Activated naive CD4-positive, alpha-beta T cell treated with anti-CD3 and anti-CD28 coated beads for 36 hours (primary cell): ENCODE results near the gene PRKCSH. TPM values are rescaled to one million over a fixed set of nuclear protein-coding genes. Genes with fewer than 3 reads are reported as not detected.
A peak's percentile ranks its signal among the peaks of the same experiment; 100 is the strongest.

ENCODE experiments used
- CTCF ChIA-PET: fragments of 350-600 bp; sonication (Branson Sonifier 250); formaldehyde crosslinking; loops from one replicate; lab custom pipeline; 2021; ENCODE audit warnings: antibody characterized with exemption; lab: Charles Lee
- DNase-seq: peaks from one replicate; pipeline ENCODE4 v3.0.0-alpha.2; 2020
- H3K27ac Mint-ChIP-seq: one replicate; pipeline ENCODE4 v1.8.0; 2021; ENCODE audit warnings: mild to moderate bottlenecking, mixed read lengths
- H3K27me3 Mint-ChIP-seq: one replicate; pipeline ENCODE4 v1.8.0; 2021; ENCODE audit warnings: low read depth, mixed read lengths
- H3K36me3 Mint-ChIP-seq: one replicate; pipeline ENCODE4 v1.8.0; 2021; ENCODE audit warnings: low read depth, mixed read lengths
- H3K4me1 Mint-ChIP-seq: one replicate; pipeline ENCODE4 v1.8.0; 2021; ENCODE audit warnings: low read depth, mixed read lengths
- H3K4me3 Mint-ChIP-seq: one replicate; pipeline ENCODE4 v1.8.0; 2021; ENCODE audit warnings: mild to moderate bottlenecking, moderate library complexity, mixed read lengths
- H3K9me3 Mint-ChIP-seq: one replicate; pipeline ENCODE4 v1.8.0; 2021; ENCODE audit warnings: mixed read lengths
- intact Hi-C: fragments of 100-400 bp; cut with micrococcal nuclease; formaldehyde crosslinking; loops from one replicate; pipeline ENCODE4 v1.15.1; 2023
- total RNA-seq, 2 experiments: library from RNA; stranded (reverse); gene quantifications; one replicate each; pipeline ENCODE4 v1.2.3, GENCODE V29; 2021

PRKCSH gene
- total RNA-seq, 2 experiments from 2014 or later = 234 to 237 TPM

DNA sequence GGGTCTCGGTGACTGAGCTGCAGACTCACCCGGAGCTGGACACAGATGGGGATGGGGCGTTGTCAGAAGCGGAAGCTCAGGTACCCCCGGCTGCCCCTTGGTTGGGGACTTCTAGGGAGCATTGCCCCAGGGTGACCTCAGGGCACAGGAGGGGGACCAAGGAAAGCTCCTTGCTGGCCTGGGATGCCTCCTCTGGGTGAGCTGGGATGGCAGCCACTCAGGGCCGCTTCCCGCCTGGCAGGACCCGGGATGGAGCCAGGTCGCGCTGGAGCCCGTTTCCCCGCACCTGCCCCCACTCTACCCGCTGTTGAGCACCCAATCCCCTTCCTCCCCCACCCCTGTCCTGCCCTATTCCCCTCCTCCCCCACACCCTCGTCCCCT lies 10.8 kb downstream of the PRKCSH start:
- H3K27ac Mint-ChIP-seq = no peak overlapping the region
- peaks cover 29% of the 10 kb centered on the region for H3K36me3 Mint-ChIP-seq
- CTCF ChIA-PET = interaction anchor here (0.8 kb wide), 1 partner anchor 204 kb away, joined by 3 read pairs; no protein-coding TSS in a partner anchor
- H3K4me3 Mint-ChIP-seq = no peak overlapping the region
- no peaks in the 10 kb centered on the region for H3K27me3 Mint-ChIP-seq
- H3K4me1 Mint-ChIP-seq = no peaks in the 10 kb centered on the region
- no peak for DNase-seq
- H3K9me3 Mint-ChIP-seq = no peaks in the 10 kb centered on the region
- intact Hi-C loops = no loop called here

DNA sequence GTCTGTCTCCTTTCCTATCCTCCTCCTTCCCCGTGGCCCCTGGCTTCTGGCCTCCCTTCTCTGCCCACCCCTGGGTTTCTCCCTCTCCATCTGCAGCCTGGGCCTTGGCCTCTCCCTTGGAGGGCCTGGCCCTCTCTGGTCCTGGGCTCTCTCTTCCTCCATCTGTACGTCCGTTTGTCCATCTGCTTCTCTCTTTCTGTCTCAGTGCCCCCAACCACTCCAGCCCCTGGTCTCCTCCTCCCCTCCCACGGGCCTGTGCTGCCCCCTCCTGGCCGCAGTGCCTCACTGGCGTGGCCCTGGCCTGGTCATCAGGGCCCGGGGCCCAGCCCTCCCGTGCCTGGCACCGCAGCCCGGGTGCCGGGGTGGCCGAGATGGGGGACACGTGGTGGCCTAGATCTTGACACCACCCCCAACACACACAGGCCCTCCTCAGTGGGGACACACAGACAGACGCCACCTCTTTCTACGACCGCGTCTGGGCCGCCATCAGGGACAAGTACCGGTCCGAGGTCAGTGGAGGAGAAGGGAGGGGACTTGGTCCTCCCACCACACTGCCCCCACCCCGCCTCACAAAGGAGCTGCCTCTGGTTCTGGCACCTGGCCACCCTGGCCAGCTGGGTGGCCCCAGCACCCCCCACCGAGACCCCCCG lies 11.3 kb downstream of the PRKCSH start:
- Mint-ChIP-seq H3K27me3 (no peaks in the 10 kb centered on the region), H3K36me3 (peaks cover 25% of the 10 kb centered on the region), H3K27ac (no peak overlapping the region), H3K4me1 (no peaks in the 10 kb centered on the region), H3K4me3 (no peak overlapping the region), H3K9me3 (no peaks in the 10 kb centered on the region)
- CTCF ChIA-PET = interaction anchor here (0.7 to 1.0 kb wide), 3 partner anchors 138 to 205 kb away, joined by 3 read pairs; no protein-coding TSS in a partner anchor
- DNase-seq = peak; percentile 53
- intact Hi-C loops = no loop called here

DNA sequence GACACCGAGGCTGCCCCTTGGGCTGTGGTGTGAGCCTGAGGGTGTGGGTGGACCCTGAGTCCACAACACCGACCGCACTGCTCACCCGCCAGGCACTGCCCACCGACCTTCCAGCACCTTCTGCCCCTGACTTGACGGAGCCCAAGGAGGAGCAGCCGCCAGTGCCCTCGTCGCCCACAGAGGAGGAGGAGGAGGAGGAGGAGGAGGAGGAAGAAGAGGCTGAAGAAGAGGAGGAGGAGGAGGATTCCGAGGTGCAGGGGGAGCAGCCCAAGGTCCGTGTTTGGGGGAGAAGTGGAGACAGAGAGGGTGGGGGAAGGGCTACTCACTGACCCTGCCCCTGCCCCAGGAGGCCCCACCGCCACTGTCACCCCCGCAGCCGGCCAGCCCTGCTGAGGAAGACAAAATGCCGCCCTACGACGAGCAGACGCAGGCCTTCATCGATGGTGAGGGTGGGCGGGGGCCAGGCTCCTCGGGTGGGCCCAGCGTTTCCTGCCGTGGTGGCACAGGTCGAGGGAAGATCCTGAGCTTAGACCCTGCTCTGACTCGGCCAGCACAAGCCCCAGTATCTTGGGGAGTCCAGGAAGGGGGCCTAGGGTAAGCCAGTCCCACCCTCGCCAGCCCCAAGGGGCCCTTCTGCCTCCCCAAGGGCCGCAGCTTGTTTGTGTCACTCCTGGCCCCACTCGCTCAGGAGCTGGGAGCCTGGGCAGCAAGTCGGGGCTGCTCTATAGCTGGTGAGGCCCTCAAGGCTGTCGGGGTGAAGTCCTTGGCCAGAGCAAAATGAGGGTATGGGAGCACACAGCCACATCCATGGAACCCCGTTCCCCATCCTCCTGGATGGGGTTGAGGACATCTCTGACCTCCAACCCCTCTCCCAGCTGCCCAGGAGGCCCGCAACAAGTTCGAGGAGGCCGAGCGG lies 12.2 kb downstream of the PRKCSH start:
- Mint-ChIP-seq H3K27ac (no peak overlapping the region), H3K9me3 (no peaks in the 10 kb centered on the region), H3K27me3 (no peaks in the 10 kb centered on the region), H3K4me3 (no peak overlapping the region), H3K36me3 (peaks cover 20% of the 10 kb centered on the region), H3K4me1 (no peaks in the 10 kb centered on the region)
- intact Hi-C loops = no loop called here
- no peak for DNase-seq
- CTCF ChIA-PET = interaction anchor here (0.5 to 1.7 kb wide), 4 partner anchors 66 to 503 kb away, joined by 3 to 7 read pairs (median 4); no protein-coding TSS in a partner anchor

DNA sequence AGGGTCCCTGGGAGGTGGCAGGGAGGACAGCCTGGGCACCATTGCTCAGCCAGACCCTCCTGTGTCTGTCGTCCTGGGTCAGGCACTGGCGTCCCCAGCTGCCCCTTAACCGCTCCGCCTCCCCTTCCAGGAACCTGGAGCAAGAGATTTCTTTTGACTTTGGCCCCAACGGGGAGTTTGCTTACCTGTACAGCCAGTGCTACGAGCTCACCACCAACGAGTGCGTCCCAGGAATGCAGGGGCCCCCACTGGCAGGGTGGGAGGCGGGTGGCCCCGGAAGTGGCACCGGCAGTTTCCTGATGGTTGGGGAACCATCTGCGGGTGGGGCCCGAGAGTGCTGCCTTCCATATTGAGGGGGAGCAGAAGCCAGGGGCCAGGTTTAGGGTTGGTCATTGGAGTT lies 13.0 kb downstream of the PRKCSH start:
- CTCF ChIA-PET = interaction anchor here (1.7 kb wide), 1 partner anchor 67 kb away, joined by 7 read pairs; no protein-coding TSS in a partner anchor
- H3K4me3 Mint-ChIP-seq = no peak overlapping the region
- H3K27me3 Mint-ChIP-seq = no peaks in the 10 kb centered on the region
- intact Hi-C loops = no loop called here
- peaks cover 19% of the 10 kb centered on the region for H3K36me3 Mint-ChIP-seq
- no peaks in the 10 kb centered on the region for H3K9me3 Mint-ChIP-seq
- no peaks in the 10 kb centered on the region for H3K4me1 Mint-ChIP-seq
- no peak for DNase-seq
- no peak overlapping the region for H3K27ac Mint-ChIP-seq

DNA sequence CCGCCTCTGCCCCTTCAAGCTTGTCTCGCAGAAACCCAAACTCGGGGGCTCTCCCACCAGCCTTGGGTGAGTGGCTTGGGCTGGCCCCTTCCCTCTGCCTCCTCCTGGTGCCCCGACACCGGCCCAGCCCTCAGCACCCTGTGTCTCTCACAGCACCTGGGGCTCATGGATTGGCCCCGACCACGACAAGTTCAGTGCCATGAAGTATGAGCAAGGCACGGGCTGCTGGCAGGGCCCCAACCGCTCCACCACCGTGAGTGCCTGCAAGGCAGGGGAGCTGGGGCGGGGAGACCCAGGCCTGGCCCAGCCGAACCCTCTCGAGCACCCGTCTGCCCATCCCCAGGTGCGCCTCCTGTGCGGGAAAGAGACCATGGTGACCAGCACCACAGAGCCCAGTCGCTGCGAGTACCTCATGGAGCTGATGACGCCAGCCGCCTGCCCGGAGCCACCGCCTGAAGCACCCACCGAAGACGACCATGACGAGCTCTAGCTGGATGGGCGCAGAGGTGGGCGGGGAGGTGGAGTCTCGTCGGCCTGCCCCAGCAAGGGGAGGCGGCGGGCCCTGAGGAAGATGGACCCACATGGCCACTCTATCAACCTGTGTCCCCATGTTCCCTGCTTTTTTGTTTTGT lies 13.6 kb downstream of the PRKCSH start:
- H3K27ac Mint-ChIP-seq = no peak overlapping the region
- peaks cover 18% of the 10 kb centered on the region for H3K36me3 Mint-ChIP-seq
- CTCF ChIA-PET = interaction anchor here (1.7 kb wide), 1 partner anchor 68 kb away, joined by 7 read pairs; no protein-coding TSS in a partner anchor
- H3K27me3 Mint-ChIP-seq = no peaks in the 10 kb centered on the region
- H3K4me3 Mint-ChIP-seq = no peak overlapping the region
- no peaks in the 10 kb centered on the region for H3K4me1 Mint-ChIP-seq
- intact Hi-C loops = no loop called here
- no peak for DNase-seq
- H3K9me3 Mint-ChIP-seq = no peaks in the 10 kb centered on the region

DNA sequence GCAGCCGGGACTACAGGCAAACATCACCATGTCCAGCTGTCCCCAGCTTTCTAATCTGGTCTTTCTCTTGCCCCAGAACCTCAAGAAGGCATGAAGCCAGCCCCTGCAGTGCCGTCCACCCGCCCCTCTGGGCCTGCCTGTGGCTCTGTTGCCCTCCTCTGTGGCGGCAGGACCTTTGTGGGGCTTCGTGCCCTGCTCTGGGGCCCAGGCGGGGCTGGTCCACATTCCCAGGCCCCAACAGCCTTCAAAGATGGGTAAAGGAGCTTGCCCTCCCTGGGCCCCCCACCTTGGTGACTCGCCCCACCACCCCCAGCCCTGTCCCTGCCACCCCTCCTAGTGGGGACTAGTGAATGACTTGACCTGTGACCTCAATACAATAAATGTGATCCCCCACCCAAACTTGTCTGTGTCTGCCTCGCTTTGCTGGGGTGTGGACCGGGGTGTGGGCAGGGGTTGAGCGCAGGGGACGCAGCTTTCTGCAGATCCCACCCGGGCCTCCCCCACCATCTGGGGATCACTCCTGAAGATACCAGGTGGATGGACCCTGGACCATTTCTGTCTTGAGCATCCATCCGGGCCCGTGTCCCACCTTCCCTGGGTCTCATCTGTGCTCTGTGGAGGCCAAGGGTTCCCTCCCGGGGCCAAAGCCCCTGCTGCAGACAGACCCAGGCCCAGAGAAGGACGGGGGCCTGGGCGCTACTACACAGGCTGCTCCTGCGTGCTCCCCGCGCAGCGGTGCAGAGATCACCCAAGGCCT lies 15.3 kb downstream of the PRKCSH start:
- CTCF ChIA-PET = interaction anchor here (0.6 kb wide), 1 partner anchor 1341 kb away, joined by 3 read pairs; no protein-coding TSS in a partner anchor
- intact Hi-C loops = no loop called here
- H3K36me3 Mint-ChIP-seq = peaks cover 9% of the 10 kb centered on the region

DNA sequence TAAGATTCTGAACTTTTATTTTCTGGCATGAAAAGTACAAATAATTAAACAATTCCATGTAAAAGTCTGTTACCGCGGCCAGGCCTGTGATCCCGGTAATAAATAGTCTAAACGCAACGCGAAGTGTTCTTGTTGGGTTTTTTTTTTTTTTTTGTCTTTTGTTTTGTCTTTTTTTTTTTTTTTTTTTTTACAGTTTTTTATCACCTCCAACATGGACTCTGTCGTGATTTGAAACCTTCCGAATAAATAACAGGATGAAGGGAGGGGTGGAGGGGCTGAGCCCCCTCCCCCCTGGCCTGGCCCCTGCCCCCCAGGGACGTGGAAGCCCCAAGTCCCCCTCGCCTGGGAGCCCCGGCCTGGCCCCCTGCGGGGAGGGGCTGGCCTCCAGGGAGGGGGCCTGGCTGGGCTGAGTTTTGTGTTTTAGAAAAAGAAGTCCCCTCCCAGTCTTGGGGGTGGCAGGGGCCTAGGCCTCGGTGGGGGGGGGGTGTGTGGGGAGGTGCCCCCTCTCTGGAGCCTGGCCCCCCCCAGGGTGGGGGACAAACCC lies 16.0 kb downstream of the PRKCSH start:
- CTCF ChIA-PET = no interaction called here
- Mint-ChIP-seq H3K36me3 (peaks cover 9% of the 10 kb centered on the region), H3K4me3 (no peak overlapping the region), H3K27ac (no peak overlapping the region), H3K9me3 (no peaks in the 10 kb centered on the region), H3K4me1 (no peaks in the 10 kb centered on the region), H3K27me3 (no peaks in the 10 kb centered on the region)
- intact Hi-C loops = no loop called here
- DNase-seq = no peak

More for the DNA sequence above, 15.3 kb downstream of the PRKCSH start:
- DNase-seq = no peak
- no peaks in the 10 kb centered on the region for H3K4me1 Mint-ChIP-seq
- no peaks in the 10 kb centered on the region for H3K27me3 Mint-ChIP-seq
- no peaks in the 10 kb centered on the region for H3K9me3 Mint-ChIP-seq
- no peak overlapping the region for H3K27ac Mint-ChIP-seq
- H3K4me3 Mint-ChIP-seq = no peak overlapping the region

DNA sequence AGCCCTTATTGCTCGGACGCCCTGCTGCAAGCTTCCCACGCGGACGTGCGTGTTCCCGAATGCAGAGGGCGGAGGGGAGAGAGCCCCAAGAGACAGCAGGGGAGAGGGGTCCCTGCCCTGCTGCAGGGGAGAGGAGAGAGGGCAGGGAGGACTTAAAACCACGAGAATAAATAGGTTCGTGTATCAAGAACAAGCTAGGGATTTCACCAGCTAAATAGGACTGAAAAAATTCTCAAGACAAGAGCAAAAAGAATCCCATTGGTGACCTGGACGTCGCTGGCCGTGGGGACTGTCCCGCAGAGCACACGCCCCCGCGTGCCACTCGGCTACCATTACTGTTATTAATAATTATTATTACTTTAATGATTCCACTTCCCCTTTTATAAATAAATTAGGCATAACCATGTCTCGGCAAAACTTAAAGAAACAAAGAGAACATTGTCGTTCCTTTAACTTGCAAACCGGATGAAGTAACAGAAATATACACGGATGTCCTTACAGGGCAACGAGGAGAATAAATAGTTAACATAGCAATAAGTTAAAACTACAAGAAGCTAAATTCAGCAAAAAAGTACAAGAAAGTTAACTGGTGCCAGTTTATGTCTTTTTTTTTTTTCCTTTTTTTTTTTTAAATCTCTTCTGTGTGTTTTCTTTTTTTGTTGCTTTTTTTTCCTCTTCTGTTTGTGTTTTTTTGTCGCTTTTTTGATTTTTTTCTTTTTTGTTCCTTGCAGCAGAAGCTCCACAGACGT lies 16.6 kb downstream of the PRKCSH start:
- DNase-seq = no peak
- CTCF ChIA-PET = interaction anchor here (0.6 to 1.3 kb wide), 6 partner anchors 21 to 296 kb away, joined by 3 to 4 read pairs (median 3); no protein-coding TSS in a partner anchor
- Mint-ChIP-seq H3K9me3 (no peaks in the 10 kb centered on the region), H3K27ac (no peak overlapping the region), H3K27me3 (no peaks in the 10 kb centered on the region), H3K4me1 (no peaks in the 10 kb centered on the region), H3K36me3 (peaks cover 7% of the 10 kb centered on the region), H3K4me3 (no peak overlapping the region)
- intact Hi-C loops = no loop called here

DNA sequence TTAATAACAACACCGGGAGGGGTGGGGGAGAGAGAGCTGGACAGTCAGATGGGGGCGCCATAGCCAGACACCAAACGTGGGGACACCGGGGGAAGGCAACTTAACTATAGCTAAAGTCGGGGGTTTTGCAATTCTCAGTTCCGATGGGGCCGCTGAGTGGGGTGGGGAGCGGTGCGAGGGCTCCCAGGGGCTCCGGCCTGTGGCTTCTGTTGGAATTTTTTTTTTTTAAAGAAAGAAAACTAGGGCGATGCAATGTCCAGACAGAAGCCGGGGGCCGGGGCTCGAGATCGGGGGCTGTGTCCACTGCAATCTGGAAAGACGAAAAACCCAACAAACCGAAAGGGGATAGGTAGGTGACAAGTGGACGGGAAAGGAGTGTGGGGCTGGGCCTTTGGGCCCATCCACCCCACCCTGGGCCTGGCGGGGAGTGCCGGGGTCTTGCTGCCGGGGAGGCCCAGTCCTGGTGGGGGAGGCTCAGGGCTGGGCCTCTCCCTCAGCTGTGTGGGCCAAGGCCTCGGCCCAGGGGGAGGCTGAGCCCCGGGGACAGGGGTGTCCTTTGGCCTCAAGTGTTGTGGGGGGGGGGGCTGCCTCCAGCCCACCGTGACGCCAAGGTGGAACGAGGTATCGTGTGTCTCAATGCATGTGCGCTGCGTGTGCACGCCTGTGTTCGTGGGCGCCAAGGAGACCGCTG lies 17.3 kb downstream of the PRKCSH start:
- DNase-seq = peak; percentile 31
- intact Hi-C loops = no loop called here
- no peak overlapping the region for H3K27ac Mint-ChIP-seq
- no peaks in the 10 kb centered on the region for H3K9me3 Mint-ChIP-seq
- H3K4me3 Mint-ChIP-seq = no peak overlapping the region
- no peaks in the 10 kb centered on the region for H3K27me3 Mint-ChIP-seq
- no peaks in the 10 kb centered on the region for H3K4me1 Mint-ChIP-seq
- CTCF ChIA-PET = interaction anchor here (0.6 to 1.3 kb wide), 4 partner anchors 30 to 296 kb away, joined by 3 read pairs; no protein-coding TSS in a partner anchor
- H3K36me3 Mint-ChIP-seq = peaks cover 7% of the 10 kb centered on the region

DNA sequence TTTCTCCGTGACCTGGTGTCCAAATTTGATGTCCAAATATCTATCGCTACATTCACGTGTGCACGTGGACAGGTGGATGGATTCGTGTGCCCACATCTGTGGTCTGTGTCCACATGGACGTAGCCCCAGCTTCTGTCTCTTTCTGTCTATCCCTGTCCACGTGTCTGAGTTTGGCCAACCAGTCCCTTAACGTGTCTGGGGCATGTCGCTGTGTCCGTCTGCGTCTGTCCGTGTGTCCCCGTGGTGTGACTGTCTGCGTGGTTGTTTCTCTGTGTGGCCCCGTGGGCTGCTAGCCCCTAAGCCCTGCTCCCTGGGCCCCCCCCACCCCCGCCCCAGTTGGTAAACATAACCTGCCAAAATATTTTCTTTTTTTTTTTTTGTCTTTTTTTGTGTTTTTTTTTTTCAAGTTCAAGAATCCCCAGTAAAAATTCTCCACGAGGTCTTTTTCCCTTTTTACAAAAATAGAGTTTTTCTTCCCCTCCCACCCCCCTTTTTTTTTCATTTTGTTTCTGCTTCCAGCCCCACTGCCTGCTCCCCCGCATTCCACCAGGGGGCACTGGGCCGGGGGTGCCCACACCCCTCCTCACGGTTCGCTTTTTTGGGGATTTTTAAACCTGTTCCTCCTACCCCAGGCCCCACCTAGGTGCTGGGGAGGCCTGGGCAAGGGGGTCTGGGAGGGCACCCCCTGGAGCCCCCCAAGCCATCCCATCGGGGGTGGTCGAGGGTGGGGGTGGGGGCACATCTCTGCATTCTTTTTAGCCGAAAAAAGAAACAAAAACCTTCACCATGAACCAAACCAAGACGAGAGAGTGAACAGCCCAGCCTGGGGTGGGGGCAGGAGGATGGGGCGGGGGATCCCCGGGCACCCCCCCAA lies 18.3 kb downstream of the PRKCSH start:
- Mint-ChIP-seq H3K27me3 (no peaks in the 10 kb centered on the region), H3K27ac (no peak overlapping the region), H3K4me1 (no peaks in the 10 kb centered on the region), H3K9me3 (no peaks in the 10 kb centered on the region), H3K36me3 (peaks cover 6% of the 10 kb centered on the region), H3K4me3 (no peak overlapping the region)
- CTCF ChIA-PET = interaction anchor here (1.3 kb wide), 1 partner anchor 29 kb away, joined by 3 read pairs; no protein-coding TSS in a partner anchor
- intact Hi-C loops = loop anchor here (2.0 kb wide), 1 partner anchor 29 kb away; no protein-coding TSS in a partner anchor
- DNase-seq = peak; percentile 15
